IMR-90 (cell line): ENCODE measurements around the gene ULBP2. TPM values are rescaled to one million over a fixed set of nuclear protein-coding genes. Genes with fewer than 3 reads are reported as not detected.

Experiments
- ATAC-seq: fragments of 200-7000 bp; cut with Tn5 transposase; 2 replicates; pipeline ENCODE4 v1.9.1; 2020; ENCODE audit warnings: low read depth, mild to moderate bottlenecking, moderate library complexity
- BruUV-seq: library from RNA; stranded (reverse); fragments of 400-500 nt; replicated peaks from 2 replicates; lab custom pipeline; 2021; lab: Mats Ljungman, UMichigan
- CTCF ChIA-PET: fragments of 300-600 bp; formaldehyde crosslinking; extraction: SDS; loops from one replicate; lab custom pipeline; 2021; ENCODE audit warnings: antibody characterized with exemption; lab: Yijun Ruan, JAX
- POLR2A ChIA-PET: fragments of 300-600 bp; sonication (Branson Sonifier 250); formaldehyde crosslinking; loops from one replicate; lab custom pipeline; 2022; ENCODE audit warnings: antibody characterized with exemption; ENCODE audit not compliant: unreplicated experiment; lab: Charles Lee
- DNase-seq: peaks from one replicate; pipeline ENCODE4 v3.0.0; 2013
- H2AFZ ChIP-seq: replicated peaks from 2 replicates; pipeline ENCODE3; 2013; ENCODE audit warnings: low read length, mild to moderate bottlenecking; ENCODE audit not compliant: poor library complexity
- H2AK5ac ChIP-seq: 2 replicates; pipeline ENCODE4 v1.6.1; 2013; ENCODE audit warnings: low read depth, low read length, inconsistent platforms
- H2AK9ac ChIP-seq: replicated peaks from 2 replicates; pipeline ENCODE3; 2013; ENCODE audit warnings: mild to moderate bottlenecking, low read depth, low read length, moderate library complexity; ENCODE audit not compliant: poor library complexity
- H2BK120ac ChIP-seq: 2 replicates; pipeline ENCODE4 v1.6.1; 2013; ENCODE audit warnings: low read depth, low read length, inconsistent platforms
- H2BK15ac ChIP-seq: 3 replicates; pipeline ENCODE4 v1.6.1; 2013; ENCODE audit warnings: low read depth, low read length, inconsistent platforms
- H2BK20ac ChIP-seq: 2 replicates; pipeline ENCODE4 v1.6.1; 2013; ENCODE audit warnings: low read depth, mild to moderate bottlenecking, inconsistent platforms, low read length, moderate library complexity
- H2BK5ac ChIP-seq: 2 replicates; pipeline ENCODE4 v1.6.1; 2013; ENCODE audit warnings: mild to moderate bottlenecking, low read depth, low read length, inconsistent platforms; ENCODE audit not compliant: poor library complexity, severe bottlenecking
- H3K14ac ChIP-seq: replicated peaks from 2 replicates; pipeline ENCODE4 v1.6.1; 2013; ENCODE audit warnings: low read depth, low read length, inconsistent platforms
- H3K18ac ChIP-seq: 2 replicates; pipeline ENCODE4 v1.6.1; 2013; ENCODE audit warnings: low read depth, low read length, control low read depth
- H3K23ac ChIP-seq: 2 replicates; pipeline ENCODE4 v1.6.1; 2013; ENCODE audit warnings: low read depth, low read length, inconsistent platforms
- H3K27ac ChIP-seq: 2 replicates; pipeline ENCODE4 v1.5.1; 2013; ENCODE audit warnings: mild to moderate bottlenecking, control low read depth, low read length; ENCODE audit not compliant: insufficient read depth
- H3K27me3 ChIP-seq: 2 replicates; pipeline ENCODE4 v1.6.1; 2013; ENCODE audit warnings: low read length; ENCODE audit not compliant: control insufficient read depth, insufficient read depth
- H3K36me3 ChIP-seq: 2 replicates; pipeline ENCODE4 v1.6.1; 2013; ENCODE audit warnings: low read length, mixed read lengths; ENCODE audit not compliant: control insufficient read depth, insufficient read depth
- H3K4ac ChIP-seq: 2 replicates; pipeline ENCODE4 v1.6.1; 2013; ENCODE audit warnings: low read depth, low read length, inconsistent platforms
- H3K4me1 ChIP-seq: 2 replicates; pipeline ENCODE4 v1.6.1; 2013; ENCODE audit warnings: low read length, mixed read lengths; ENCODE audit not compliant: control insufficient read depth, insufficient read depth
- H3K4me2 ChIP-seq: 2 replicates; pipeline ENCODE4 v1.6.1; 2013; ENCODE audit warnings: low read depth, mild to moderate bottlenecking, control low read depth, low read length, moderate library complexity
- H3K4me3 ChIP-seq: 2 replicates; pipeline ENCODE4 v1.5.1; 2013; ENCODE audit warnings: low read depth, mild to moderate bottlenecking, control low read depth, low read length, moderate library complexity; ENCODE audit not compliant: insufficient read depth
- H3K56ac ChIP-seq: 2 replicates; pipeline ENCODE4 v1.6.1; 2013; ENCODE audit warnings: low read length, inconsistent platforms; ENCODE audit not compliant: insufficient read depth; ENCODE audit errors: extremely low read depth
- H3K79me1 ChIP-seq, 2 experiments: 2 replicates each; pipeline ENCODE4 v1.6.1; 2013; ENCODE audit warnings: low read length in 2 of 2, inconsistent platforms in 1 of 2, low read depth in 1 of 2
- H3K9ac ChIP-seq: 2 replicates; pipeline ENCODE4 v1.6.1; 2013; ENCODE audit warnings: low read depth, low read length, control low read depth
- H3K9me1 ChIP-seq: 2 replicates; pipeline ENCODE4 v1.6.1; 2013; ENCODE audit warnings: low read length, inconsistent platforms; ENCODE audit not compliant: insufficient read depth
- H3K9me3 ChIP-seq: 2 replicates; pipeline ENCODE4 v1.6.1; 2013; ENCODE audit warnings: low read length; ENCODE audit not compliant: control insufficient read depth, insufficient read depth
- H4K20me1 ChIP-seq: 2 replicates; pipeline ENCODE4 v1.6.1; 2013; ENCODE audit warnings: low read length, inconsistent platforms; ENCODE audit not compliant: insufficient read depth
- H4K5ac ChIP-seq: 2 replicates; pipeline ENCODE4 v1.6.1; 2013; ENCODE audit warnings: mild to moderate bottlenecking, low read depth, low read length, control low read depth
- H4K8ac ChIP-seq, 2 experiments: 2 replicates each; pipeline ENCODE4 v1.6.1; 2013; ENCODE audit warnings: low read depth in 2 of 2, low read length in 2 of 2, control low read depth in 1 of 2, inconsistent platforms in 1 of 2
- H4K91ac ChIP-seq: 2 replicates; pipeline ENCODE4 v1.6.1; 2013; ENCODE audit warnings: low read depth, low read length, inconsistent platforms; ENCODE audit not compliant: insufficient read depth
- BHLHE40 ChIP-seq: fragments of 150-350 bp; IDR thresholded peaks from 2 replicates; pipeline ENCODE4 v1.6.1; 2016; ENCODE audit warnings: mild to moderate bottlenecking, low read depth, low read length
- CEBPB ChIP-seq: IDR thresholded peaks from 2 replicates; pipeline ENCODE4 v1.6.1; 2012; ENCODE audit warnings: low read depth, low read length, improper control_type of control experiment
- CHD1 ChIP-seq: IDR thresholded peaks from 2 replicates; pipeline ENCODE4 v1.6.1; 2012; ENCODE audit warnings: low read depth, low read length, improper control_type of control experiment
- CTCF ChIP-seq: conservative IDR thresholded peaks from 2 replicates; pipeline ENCODE4 v1.5.1; 2012; ENCODE audit warnings: mild to moderate bottlenecking, low read depth, low read length, improper control_type of control experiment
- ELK1 ChIP-seq: fragments of 150-350 bp; IDR thresholded peaks from 2 replicates; pipeline ENCODE4 v1.6.1; 2016; ENCODE audit warnings: low read depth, mild to moderate bottlenecking, low read length, moderate library complexity, borderline replicate concordance
- FOS ChIP-seq: fragments of 150-350 bp; IDR thresholded peaks from 2 replicates; pipeline ENCODE4 v1.6.1; 2016; ENCODE audit warnings: low read depth, low read length
- MAFK ChIP-seq: IDR thresholded peaks from 2 replicates; pipeline ENCODE4 v1.6.1; 2012; ENCODE audit warnings: low read depth, low read length, improper control_type of control experiment
- MAZ ChIP-seq: IDR thresholded peaks from 2 replicates; pipeline ENCODE4 v1.6.1; 2012; ENCODE audit warnings: low read depth, mild to moderate bottlenecking, low read length, improper control_type of control experiment, moderate library complexity, borderline replicate concordance
- MXI1 ChIP-seq: IDR thresholded peaks from 2 replicates; pipeline ENCODE4 v1.6.1; 2012; ENCODE audit warnings: low read depth, mild to moderate bottlenecking, low read length, moderate library complexity, borderline replicate concordance
- NFE2L2 ChIP-seq: fragments of 150-350 bp; IDR thresholded peaks from 2 replicates; pipeline ENCODE4 v1.6.1; 2016; ENCODE audit warnings: low read depth, mild to moderate bottlenecking, low read length
- RAD21 ChIP-seq: IDR thresholded peaks from 2 replicates; pipeline ENCODE4 v1.6.1; 2012; ENCODE audit warnings: low read length, improper control_type of control experiment
- RCOR1 ChIP-seq: IDR thresholded peaks from 2 replicates; pipeline ENCODE4 v1.6.1; 2012; ENCODE audit warnings: mild to moderate bottlenecking, low read length, improper control_type of control experiment; ENCODE audit not compliant: insufficient replicate concordance
- RFX5 ChIP-seq: IDR thresholded peaks from 2 replicates; pipeline ENCODE4 v1.8.0; 2012; ENCODE audit warnings: low read depth, mild to moderate bottlenecking, low read length, moderate library complexity
- SMC3 ChIP-seq: fragments of 150-350 bp; IDR thresholded peaks from 2 replicates; pipeline ENCODE4 v1.6.1; 2016; ENCODE audit warnings: low read depth, mild to moderate bottlenecking, antibody characterized with exemption, low read length, moderate library complexity
- USF2 ChIP-seq: fragments of 150-350 bp; IDR thresholded peaks from 2 replicates; pipeline ENCODE4 v1.6.1; 2017; ENCODE audit warnings: mild to moderate bottlenecking, antibody characterized with exemption, low read length, low read depth
- WGBS, 2 experiments: methylation state at CpG; one replicate each; pipeline versions ENCODE4 v1.1.5 to v1.1.7; 2013; ENCODE audit warnings: missing lambda C conversion rate in 2 of 2; ENCODE audit not compliant: insufficient read length in 1 of 2; ENCODE audit errors: extremely low coverage in 2 of 2; 5-methylcytosine and 5-hydroxymethylcytosine counted together
- dilution Hi-C: fragments of 300-500 bp; cut with HindIII; formaldehyde crosslinking; loops from one replicate; pipeline ENCODE4 v1.14.3; 2018; ENCODE audit warnings: low sequenced_read_pairs; ENCODE audit not compliant: unreplicated experiment
- in situ Hi-C: fragments of 300-500 bp; cut with MboI; formaldehyde crosslinking; loops from 3 replicates; pipeline ENCODE4 v1.14.3; 2019; ENCODE audit warnings: low sequenced_read_pairs, inconsistent platforms, mixed read lengths
- intact Hi-C: fragments of 100-400 bp; cut with micrococcal nuclease; formaldehyde crosslinking; loops from 2 replicates; pipeline ENCODE4 v1.10.0; 2022
- polyA plus RNA-seq, 3 experiments: library from polyadenylated mRNA; depleted of rRNA; stranded (reverse); fragments of >200 nt; gene quantifications; 2 replicates each; pipeline ENCODE4 v1.2.3, GENCODE V29; 2012; ENCODE audit warnings: low replicate concordance in 1 of 3
- total RNA-seq: library from RNA; depleted of rRNA; stranded (reverse); fragments of >200 nt; gene quantifications from 2 replicates; pipeline ENCODE4 v1.2.3, GENCODE V29; 2012

Gene ULBP2
- total and polyA plus RNA-seq, 2 of the 4 experiments (the other 2 are of a cell fraction), result 7.9 to 16.2 TPM

GRCh38 chr6:149899486-149899885 lies 42.3 kb upstream of the ULBP2 start:
- Histone ChIP-seq H2BK20ac (no peak overlapping the region), H3K9me1 (peaks cover 20% of the 10 kb centered on the region), H2BK15ac (no peak overlapping the region), H3K79me1 (peaks cover 0 to 11% of the 10 kb centered on the region in 2 experiments; a peak in 1 of 4 replicates), H2AK5ac (no peak overlapping the region), H3K23ac (no peak overlapping the region), H3K9me3 (no peaks in the 10 kb centered on the region), H3K4me3 (no peak overlapping the region), H3K36me3 (no peaks in the 10 kb centered on the region), H3K18ac (no peak overlapping the region), H4K91ac (no peak overlapping the region), H2AFZ (no peak overlapping the region), H3K4me2 (no peak overlapping the region), H4K5ac (no peak overlapping the region), H4K20me1 (no peaks in the 10 kb centered on the region), H3K4ac (no peak overlapping the region), H3K4me1 (peaks cover 24% of the 10 kb centered on the region), H3K56ac (no peak overlapping the region), H2BK5ac (no peak overlapping the region), H3K27me3 (peaks cover 4% of the 10 kb centered on the region), H3K27ac (no peak overlapping the region), H4K8ac (no peak overlapping the region), H2BK120ac (no peak overlapping the region), H2AK9ac (no peak overlapping the region), H3K14ac (no peak overlapping the region), H3K9ac (no peak overlapping the region)
- ChIA-PET CTCF (no interaction called here), POLR2A (no interaction called here)
- TF ChIP-seq ELK1 (no peak), RAD21 (no peak), NFE2L2 (no peak), CHD1 (no peak), MXI1 (no peak), CEBPB (no peak), RFX5 (no peak), USF2 (no peak), RCOR1 (no peak), CTCF (no peak), FOS (no peak), SMC3 (no peak), BHLHE40 (no peak), MAFK (no peak), MAZ (no peak)
- no TSS peak for BruUV-seq
- intact Hi-C loops, result no loop called here
- dilution Hi-C loops, result no loop called here
- in situ Hi-C loops, result no loop called here
- no peak for DNase-seq
- ATAC-seq, result no peak
- no CpG with 5 or more reads among the region's 6 CpGs for WGBS, 2 experiments
